OCI-M1 (cell line): Measurements from ENCODE around the gene PRTFDC1.
"Not testable (repeated sequence)": the region's sequence is repeated elsewhere in the genome, so short reads cannot be mapped to it uniquely, and the experiment has no call there.

Experiments used
- DNase-seq: peaks from one replicate; lab custom pipeline; 2025; lab: John Stamatoyannopoulos, UW

The PRTFDC1 gene

GRCh38 chr10:24930427-24930826 lies 22.0 kb downstream of the PRTFDC1 start:
- peak; percentile 54 for DNase-seq

- no peak for DNase-seq
These were observed 22.5 kb downstream of the PRTFDC1 start for GRCh38 chr10:24929904-24930303.

GRCh38 chr10:24929056-24929544 lies 23.3 kb downstream of the PRTFDC1 start:
- DNase-seq, result no peak

- no peak for DNase-seq
These were observed 24.2 kb downstream of the PRTFDC1 start for GRCh38 chr10:24928163-24928562.

GRCh38 chr10:24926557-24926956 lies 25.8 kb downstream of the PRTFDC1 start:
- DNase-seq, result no peak

GRCh38 chr10:24925799-24926198 lies 26.6 kb downstream of the PRTFDC1 start:
- no peak for DNase-seq

GRCh38 chr10:24924483-24924882 lies 27.9 kb downstream of the PRTFDC1 start:
- DNase-seq, result not testable (repeated sequence)

- DNase-seq, result not testable (repeated sequence)
These were observed 30.1 kb downstream of the PRTFDC1 start for GRCh38 chr10:24922222-24922868.

- peak; percentile 93 for DNase-seq
These were observed 31.2 kb downstream of the PRTFDC1 start for GRCh38 chr10:24920907-24921881.

- DNase-seq, result not testable (repeated sequence)
These were observed 32.2 kb downstream of the PRTFDC1 start for GRCh38 chr10:24920192-24920591.

- not testable (repeated sequence) for DNase-seq
These were observed 32.8 kb downstream of the PRTFDC1 start for GRCh38 chr10:24919629-24920028.

- DNase-seq, result no peak
These were observed 34.4 kb downstream of the PRTFDC1 start for GRCh38 chr10:24917979-24918378.

- DNase-seq, result no peak
These were observed 34.9 kb downstream of the PRTFDC1 start for GRCh38 chr10:24917493-24917892.

GRCh38 chr10:24916365-24916764 lies 36.0 kb downstream of the PRTFDC1 start:
- peak; percentile 39 for DNase-seq

- no peak for DNase-seq
These were observed 37.1 kb downstream of the PRTFDC1 start for GRCh38 chr10:24915304-24915703.

GRCh38 chr10:24914148-24914547 lies 38.3 kb downstream of the PRTFDC1 start:
- DNase-seq, result no peak

GRCh38 chr10:24912215-24912614 lies 40.2 kb downstream of the PRTFDC1 start:
- DNase-seq, result peak; percentile 66

GRCh38 chr10:24911029-24911428 lies 41.4 kb downstream of the PRTFDC1 start:
- DNase-seq, result no peak

- DNase-seq, result no peak
These were observed 41.8 kb downstream of the PRTFDC1 start for GRCh38 chr10:24910574-24910973.

GRCh38 chr10:24908793-24909423 lies 43.5 kb downstream of the PRTFDC1 start:
- DNase-seq, result peak; percentile 69

GRCh38 chr10:24907956-24908355 lies 44.5 kb downstream of the PRTFDC1 start:
- no peak for DNase-seq

- DNase-seq, result no peak
These were observed 46.0 kb downstream of the PRTFDC1 start for GRCh38 chr10:24906372-24906771.
